GM18511 (cell line): ENCODE results near the gene UNC13B.
"Not testable (repeated sequence)": the region's sequence is repeated elsewhere in the genome, so short reads cannot be mapped to it uniquely, and the experiment has no call there.

ENCODE experiments used
- ATAC-seq: cut with Tn5 transposase; IDR thresholded peaks from one replicate; pipeline ENCODE4 v1.9.1; 2021; ENCODE audit warnings: mild to moderate bottlenecking, moderate library complexity; ENCODE audit not compliant: unreplicated experiment

Gene UNC13B

DNA sequence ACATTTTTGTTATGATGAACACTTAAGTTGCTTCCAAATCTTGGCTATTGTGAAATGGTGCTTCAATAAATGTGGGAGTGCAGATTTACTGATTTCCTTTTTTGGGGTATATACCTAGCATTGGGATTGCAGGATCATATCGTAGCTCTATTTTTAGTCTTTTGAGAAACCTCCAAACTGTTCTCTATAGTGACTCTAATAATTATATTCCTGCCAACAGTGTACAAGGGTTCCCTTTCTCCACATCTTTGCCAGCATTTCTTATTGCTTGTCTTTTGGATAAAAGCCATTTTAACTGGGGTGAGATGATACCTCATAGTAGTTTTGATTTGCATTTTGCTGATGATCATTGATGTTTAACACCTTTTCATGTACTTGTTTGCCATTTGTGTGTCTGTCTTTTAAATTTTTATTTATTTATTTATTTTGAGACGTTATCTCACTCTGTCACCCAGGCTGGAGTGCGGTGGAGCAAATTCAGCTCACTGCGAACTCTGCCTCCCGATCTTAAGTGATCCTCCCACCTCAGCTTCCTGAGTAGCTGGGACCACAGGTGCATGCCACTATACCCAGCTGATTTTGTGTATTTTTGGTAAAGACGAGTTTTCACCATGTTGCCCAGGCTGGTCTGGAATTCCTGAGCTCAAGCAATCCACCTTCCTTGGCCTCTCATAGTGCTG is 59.0 kb downstream of the UNC13B start:
- ATAC-seq: no peak

DNA sequence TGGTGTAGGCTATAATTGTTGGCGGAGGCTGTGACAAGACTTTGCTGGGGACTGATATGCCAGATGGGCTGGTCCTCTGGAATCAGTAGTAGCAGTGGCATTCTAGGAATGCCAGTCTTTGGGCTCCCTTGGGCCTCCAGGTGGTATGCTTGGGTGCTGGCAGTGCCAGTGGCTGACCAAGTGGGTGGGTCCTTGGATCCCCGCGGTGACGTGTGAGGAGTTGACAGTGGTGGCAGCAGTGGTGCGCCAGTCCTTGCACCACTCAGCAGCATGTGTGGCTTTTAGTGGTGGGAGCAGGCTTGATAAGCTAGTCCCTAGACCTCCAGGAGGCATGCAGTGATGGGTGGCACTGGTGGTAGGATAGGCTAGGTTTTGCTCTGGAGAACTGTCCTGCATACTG is 63.9 kb downstream of the UNC13B start:
- no peak for ATAC-seq

DNA sequence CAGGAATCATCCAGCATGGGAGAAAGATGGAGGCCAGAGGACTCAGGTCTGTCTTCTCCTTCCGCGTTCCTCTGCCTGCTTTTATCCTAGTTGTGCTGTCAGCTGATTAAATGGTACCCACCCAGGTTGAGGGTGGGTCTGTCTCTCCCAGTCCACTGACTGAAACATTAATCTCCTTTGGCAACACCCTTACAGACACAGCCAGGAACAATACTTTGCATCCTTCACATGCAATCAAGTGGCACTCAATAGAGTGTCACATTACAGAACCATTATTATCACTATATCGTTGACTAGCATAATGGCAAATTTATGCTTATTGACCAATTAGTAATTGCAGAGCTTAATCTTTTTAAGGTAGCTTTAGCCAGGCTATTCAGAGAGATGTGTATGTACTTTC is 64.8 kb downstream of the UNC13B start:
- ATAC-seq: no peak

DNA sequence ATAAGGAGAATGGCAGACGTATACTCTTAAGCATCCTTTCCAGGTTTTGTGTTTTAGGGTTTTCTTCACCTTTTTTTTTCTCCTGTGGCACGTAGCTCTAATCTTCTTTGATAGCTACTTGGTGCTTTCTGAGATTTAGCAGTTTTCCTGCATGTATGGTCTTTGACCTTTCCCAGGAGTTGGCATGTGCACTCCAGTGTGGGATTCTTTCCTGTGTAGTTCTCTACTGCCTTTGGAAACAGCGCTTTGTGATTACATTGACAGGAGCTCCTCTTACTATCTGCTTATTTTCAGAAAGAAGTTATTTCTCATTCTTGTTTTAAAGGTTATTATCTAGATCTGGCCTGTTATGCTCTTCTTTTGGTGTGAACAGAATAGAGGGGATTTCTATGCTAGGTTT is 65.5 kb downstream of the UNC13B start:
- no peak for ATAC-seq

DNA sequence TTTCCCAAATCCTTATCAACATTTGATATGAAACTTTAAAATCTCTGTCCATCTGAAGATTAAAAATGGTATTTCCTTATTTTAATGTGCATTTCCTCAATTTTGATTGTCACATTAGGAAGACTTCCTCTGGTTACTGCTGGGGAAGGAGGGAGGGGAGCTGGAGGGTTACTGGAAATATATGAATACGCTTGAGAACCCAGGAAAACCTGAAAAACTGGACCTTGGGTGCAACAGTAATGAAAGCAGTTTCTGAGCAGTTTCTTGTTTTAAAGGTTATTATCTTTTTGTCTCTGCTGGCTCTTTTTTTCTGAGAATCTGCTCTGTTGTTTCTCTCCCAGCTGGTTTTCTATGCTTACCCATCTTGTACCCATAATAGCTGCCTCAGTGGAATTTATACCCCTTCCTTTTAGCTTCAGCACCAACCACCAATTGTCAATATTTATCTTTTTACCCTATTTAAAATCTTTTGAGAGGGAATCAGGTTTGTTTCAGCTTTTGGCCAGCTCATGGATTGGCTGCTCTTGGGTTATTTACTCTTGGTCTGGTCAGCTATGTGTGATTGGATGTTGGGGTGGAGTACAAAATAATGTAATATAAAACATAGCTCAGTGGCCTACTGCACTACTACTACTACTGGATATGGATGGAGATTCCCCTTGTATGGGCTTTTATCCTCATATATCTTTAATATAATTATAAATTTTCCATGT is 67.4 kb downstream of the UNC13B start:
- ATAC-seq: no peak

DNA sequence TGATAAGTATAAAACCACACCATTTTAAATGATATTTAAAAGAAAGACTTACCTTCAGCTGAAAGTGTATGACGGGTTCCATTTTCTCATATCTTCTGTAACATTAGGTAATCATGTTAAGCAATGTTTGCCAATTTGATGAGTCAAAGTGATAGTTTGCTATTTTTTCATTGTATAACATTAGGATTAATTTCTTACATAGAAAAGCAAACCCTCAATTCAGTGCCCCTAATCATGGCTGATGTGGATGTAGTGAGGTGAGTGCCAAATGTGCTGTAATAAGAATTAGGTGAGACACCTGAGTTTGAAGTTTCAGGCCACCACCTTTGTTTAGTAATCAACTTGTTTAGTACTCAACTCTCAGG is 68.0 kb downstream of the UNC13B start:
- ATAC-seq: no peak

DNA sequence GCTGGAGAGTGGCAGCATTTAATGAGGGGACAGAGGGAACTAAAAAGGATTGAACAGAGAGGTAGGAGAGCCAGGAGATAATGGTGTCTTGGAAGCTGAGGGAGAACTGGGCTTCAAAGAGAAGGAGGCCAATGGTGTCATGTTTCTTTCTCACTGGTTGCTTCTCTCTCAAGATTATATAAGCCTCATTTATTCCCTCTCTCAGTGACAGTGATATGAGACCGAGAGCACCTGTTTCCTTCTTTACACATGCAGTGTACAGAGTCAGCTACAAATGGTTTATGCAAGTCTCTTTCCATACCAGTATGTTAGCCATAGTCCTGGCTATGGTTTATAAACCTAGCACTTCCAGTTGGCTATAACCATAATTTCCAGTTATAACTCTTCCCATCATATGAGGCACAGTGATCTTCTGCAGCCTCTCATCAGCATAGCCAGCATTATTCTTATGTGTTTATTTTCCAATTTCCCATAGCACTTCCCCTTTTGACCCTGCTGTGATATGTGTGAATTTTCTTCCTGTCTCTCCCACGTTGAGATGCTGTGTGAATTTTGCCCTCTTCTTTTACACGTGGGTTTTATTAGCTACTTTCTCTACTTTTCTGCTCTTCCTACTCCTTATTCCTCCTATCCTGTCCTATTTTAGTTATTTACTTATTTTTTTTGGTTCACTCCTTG is 71.2 kb downstream of the UNC13B start:
- no peak for ATAC-seq

DNA sequence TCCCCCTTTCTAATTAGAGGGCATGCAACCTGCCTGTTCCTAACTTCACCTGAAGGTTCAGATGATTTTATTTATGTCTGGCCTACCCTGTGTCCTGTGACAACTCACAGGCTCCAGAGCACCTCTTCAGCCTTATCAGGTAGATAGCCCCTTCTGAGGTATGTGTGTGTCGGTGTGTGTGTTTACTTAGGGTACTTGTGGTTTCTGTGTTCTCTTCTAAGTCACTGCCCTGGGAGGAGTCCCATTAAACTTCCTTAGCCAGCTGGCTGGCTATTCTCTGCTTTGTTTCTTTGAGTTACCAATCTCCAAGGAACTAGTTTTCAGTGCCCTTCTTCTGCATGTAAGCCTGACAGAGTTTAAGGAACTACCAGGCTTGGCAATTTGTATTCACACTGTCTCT is 74.9 kb downstream of the UNC13B start:
- ATAC-seq: no peak

DNA sequence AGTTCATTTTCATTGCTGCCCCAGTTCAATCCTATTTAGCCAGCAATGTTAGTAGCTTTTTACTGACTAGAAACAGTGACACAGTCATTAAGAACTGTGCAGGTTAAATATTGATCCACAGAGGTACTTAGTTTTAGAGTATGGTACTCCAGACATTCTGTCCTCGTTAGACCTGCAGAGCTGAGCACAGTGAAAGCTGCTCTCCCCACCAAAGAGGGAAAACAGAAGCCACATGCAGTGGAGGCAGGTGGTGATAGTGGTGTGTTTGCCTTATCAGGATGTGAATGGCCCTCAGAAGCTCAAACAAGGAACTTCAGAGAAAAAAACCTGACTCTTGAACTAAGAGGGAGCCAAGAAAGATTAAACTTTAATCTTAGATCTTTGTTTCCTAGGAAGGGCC is 75.5 kb downstream of the UNC13B start:
- ATAC-seq: no peak

DNA sequence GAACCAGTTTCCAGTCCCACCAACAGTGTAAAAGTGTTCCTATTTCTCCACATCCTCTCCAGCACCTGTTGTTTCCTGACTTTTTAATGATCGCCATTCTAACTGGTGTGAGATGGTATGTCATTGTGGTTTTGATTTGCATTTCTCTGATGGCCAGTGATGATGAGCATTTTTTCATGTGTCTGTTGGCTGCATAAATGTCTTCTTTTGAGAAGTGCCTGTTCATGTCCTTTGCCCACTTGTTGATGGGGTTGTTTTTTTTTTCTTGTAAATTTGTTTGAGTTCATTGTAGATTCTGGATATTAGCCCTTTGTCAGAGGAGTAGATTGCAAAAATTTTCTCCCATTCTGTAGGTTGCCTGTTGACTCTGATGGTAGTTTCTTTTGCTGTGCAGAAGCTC is 84.1 kb downstream of the UNC13B start:
- ATAC-seq: not testable (repeated sequence)

DNA sequence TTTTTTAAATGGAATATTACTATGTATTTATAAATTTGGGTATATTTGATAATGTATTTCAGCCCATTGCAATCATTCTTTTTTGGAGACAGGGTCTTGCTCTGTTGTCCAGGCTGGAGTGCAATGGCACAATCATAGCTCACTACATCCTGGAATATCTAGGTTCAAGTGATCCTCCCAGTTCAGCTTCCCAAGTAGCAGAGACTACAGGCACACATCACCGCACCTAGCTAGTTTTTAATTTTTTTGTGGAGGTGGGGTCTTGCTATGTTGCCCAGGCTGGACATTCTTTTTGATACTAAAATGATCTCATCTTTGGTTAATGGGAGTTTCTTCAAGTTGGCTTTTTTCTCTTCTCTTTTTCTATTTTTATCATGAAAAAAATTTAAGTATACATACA is 91.3 kb downstream of the UNC13B start:
- no peak for ATAC-seq

DNA sequence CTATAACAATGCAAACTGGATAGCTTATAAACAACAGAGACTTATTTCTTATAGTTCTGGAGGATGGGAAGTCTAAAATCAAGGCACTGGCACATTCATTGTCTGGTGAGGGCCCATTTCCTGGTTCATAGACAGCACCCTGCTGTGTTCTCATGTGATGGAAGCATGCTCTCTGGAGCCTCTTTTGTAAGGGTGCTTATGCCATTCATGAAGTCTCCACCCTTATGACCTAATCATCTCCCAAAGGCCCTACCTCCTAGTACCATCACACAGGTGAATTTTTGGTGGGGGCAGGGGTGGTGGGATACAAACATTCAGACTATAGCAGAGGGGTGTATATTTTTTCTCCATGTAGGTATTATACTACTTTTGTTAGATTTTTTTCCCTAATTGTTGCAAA is 92.4 kb downstream of the UNC13B start:
- no peak for ATAC-seq

DNA sequence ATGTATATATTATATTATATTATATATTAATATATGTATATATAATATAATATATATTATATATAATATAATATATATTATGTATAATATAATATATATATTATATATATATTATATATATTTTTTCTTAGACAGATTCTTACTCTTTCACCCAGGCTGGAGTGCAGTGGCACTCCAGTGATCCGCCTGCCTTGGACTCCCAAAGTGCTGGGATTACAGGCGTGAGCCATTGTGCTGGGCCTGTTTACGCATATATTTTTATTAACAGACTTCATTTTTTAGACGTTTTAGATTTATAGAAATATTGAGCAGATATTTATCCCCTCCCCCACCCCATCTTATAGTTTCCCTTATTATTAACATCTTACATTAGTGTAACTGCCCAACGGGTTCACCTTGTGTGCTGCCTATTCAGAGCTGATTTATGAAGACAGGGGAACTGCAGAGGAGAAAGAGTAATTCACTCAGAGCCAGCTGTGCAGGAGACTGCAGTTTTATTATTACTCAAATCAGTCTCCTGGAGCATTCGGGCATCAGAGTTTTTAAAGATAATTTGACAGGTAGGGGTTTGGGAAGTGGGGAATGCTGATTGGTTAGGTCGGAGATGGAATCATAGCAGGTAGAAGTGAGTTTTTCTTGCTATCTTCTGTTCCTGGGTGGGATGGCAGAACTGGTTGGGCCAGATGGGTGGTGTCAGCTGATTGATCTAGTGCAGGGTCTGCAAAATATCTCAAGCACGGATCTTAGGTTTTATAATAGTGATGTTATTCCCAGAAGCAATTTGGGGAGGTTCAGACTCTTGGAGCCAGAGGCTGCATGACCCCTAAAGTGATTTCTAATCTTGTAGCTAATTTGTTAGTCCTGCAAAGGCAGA is 93.4 kb downstream of the UNC13B start:
- no peak for ATAC-seq

DNA sequence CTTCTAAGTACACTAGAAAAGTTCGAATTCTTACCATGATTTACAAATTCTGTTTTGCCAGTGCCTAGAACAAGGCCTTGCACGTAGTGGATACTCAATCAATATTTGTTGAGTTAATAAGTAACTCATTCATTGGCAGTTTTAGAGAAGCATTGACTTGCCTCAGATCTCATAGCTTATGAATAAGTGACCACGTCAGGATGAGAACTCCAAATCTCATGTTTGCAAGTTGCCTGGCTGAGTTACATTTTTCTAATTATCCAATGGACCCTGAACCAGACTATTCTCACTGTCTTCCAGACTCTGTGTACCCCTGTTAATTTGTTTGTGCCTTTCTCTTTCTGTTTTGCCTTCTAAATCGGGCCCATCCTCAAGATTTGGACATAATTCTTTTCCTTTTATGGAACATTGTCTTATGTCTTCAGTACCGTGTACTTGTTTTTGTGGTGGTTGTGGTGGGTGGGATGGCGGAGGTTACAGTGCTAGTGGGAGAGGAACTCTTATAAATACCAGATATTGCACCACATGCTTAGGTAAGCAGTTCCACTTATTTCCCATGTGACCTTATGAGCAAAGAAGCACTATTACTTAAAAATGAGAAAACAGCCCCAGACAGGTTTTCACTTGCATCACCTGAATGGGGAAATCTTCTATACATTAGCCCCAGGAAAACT is 96.3 kb downstream of the UNC13B start:
- ATAC-seq: no peak

DNA sequence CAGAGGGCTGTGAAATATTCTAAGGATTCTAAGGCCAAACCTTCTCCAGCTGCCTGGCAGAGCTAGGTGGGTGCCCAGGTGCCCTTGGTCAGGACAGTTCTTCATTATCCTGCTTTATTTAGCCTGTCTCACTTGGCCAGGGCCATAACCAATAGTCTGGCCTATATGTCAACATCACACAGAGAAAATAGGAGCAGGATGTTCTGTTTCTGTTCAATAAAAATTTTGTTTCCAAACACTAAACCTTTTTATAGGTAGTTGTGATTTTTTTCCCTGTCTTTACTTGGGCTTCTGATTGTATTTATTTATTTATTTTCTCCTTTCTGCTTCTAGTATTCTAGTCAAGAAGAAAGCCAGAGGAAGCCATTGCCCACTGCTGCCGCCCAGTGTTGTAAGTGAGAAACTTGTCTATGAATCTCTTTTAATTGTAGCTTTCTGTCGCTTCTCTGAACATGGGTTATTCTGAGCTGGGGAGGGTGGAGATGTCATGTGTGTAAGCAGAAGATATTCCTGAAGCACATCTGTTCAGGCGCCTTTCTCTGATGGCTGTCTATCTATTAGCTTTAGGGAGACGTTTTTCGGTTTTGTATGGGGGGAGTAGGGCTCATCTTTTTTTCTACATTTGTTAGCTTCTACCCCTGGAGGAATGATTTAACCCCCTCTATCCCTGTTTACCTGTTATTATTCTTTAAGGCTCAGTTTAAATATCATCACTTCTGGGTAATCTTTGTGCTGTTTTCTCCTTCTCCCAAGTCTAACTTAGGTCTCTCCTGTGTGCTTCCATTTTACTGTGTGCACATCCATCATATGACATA is 97.1 kb downstream of the UNC13B start:
- ATAC-seq: no peak

DNA sequence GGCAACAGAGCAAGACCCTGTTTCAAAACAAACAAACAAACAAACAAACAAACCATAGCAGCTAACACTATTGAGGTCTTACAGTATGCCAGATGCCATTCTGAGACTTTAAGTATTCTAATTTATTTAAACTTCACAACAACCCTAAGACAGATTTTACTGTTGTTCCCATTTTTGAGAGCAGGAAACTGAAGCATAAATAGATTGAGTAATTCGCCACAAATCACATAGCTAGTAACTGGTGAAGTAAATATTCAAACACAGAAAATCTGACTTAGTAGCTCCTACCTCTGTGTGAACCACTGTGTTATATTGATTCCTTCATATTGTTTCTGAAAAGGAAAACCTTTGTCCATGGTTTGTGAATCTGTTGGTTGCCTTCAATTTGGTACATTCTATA is 98.4 kb downstream of the UNC13B start:
- ATAC-seq: no peak

DNA sequence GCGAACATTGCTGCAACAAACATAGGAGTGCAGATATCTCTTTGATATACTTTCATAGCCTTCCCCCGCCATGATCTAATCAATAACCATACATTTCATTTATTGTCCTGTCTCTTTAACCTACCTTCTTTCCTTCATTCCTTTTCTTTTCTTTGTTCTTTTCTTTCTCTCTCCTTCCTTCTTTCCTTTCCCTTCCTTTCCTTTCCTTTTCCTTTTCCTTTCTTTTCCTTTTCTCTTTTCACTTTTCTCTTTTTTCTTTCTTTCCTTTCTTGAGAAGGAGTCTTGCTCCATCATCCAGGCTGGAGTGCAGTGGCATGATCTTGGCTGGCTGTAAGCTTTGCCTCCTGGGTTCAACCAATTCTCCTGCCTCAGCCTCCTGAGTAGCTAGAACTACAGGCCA is 100.3 kb downstream of the UNC13B start:
- no peak for ATAC-seq

DNA sequence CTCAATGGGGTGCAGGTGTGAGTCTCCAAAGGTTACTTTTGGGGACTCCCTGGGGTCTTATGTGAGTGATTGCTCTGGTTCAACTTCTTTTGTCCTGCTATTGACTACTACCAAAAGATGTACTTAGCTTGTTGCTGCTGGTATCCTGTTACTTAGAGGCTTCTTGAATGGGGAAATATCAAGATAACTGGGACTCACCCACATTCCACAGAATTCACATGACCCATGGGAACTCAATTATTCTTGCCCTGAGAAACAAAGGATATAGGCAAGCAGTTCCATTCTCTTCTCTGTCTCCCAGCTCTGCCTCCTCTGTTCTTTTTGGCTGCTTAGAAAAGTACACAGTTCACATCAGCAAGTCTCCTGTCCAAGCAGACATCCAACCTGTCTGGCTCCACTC is 105.9 kb downstream of the UNC13B start:
- no peak for ATAC-seq

DNA sequence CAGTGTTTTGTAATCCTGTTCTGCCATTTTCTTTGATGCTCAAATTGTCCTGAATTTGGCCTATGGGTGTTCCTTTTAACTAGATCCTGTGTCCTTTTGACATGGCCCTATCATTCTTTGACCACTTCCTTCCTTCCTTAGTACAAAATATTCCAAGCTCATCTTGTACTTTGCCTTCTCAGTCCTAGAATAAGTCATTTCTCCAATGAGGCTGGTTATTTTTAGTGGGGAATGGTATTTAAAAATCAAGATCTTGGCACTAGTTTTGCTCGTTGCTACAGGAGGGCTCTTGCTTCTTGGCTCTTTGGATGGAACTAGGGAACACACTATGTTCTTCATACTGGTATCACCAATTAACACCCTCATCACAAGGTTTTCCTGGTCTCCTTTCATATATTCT is 108.1 kb downstream of the UNC13B start:
- ATAC-seq: no peak

DNA sequence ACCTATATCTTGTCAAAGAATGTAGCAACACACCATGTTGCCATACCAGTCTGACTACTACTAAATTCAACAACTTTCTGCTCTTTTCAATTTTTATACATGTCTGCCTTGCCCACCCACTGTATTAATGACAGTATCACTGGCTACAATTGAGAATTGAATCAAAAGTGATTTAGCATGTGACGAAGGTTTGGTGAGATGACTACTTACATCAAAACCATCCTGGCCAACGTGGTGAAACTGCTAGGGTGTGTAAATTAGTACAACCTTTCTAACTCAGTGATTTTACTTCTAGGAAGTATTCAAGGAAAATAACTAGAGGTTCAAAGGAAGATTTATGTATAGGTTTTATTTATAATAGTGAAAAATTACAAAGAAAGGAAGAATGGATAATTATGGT is 109.8 kb downstream of the UNC13B start:
- no peak for ATAC-seq
